ENCODE measurements around the gene LMF1. TPM values are rescaled to one million over a fixed set of nuclear protein-coding genes. Genes with fewer than 3 reads are reported as not detected.
"Not testable (repeated sequence)": the region's sequence is repeated elsewhere in the genome, so short reads cannot be mapped to it uniquely, and the experiment has no call there.

Gene LMF1
- total and polyA plus RNA-seq, 8 donors = 7.6 to 121 (median 15.8) TPM

- 94 to 100% (median 99%) methylated on average over 2 of the region's 2 CpGs for WGBS, 5 donors
- Histone ChIP-seq H3K4me1 (peaks cover 0 to 4% (median 0%) of the 10 kb centered on the region in 4 donors), H3K4me3 (no peak overlapping the region), H3K9me3 (peaks cover 0 to 30% (median 21%) of the 10 kb centered on the region in 4 donors), H3K27ac (no peak overlapping the region), H3K27me3 (no peaks in the 10 kb centered on the region), H3K36me3 (peaks cover 5 to 70% (median 34%) of the 10 kb centered on the region in 4 donors)
- no peak for TF ChIP-seq CTCF (IDR thresholded peaks at IDR 0.05)
- intact Hi-C loops (cut with DNase I; ENCODE audit: low total_unique reads) = no loop called here
- DNase-seq = no peak
Observed at GRCh38 chr16:883781-884180, 87.0 kb downstream of the LMF1 start.

- no peak overlapping the region for H3K4me3 ChIP-seq
- peaks cover 5 to 70% (median 33%) of the 10 kb centered on the region in 4 donors for H3K36me3 ChIP-seq
- TF ChIP-seq POLR2AphosphoS5 (IDR thresholded peaks at IDR 0.05) = no peak
- no peak for TF ChIP-seq POLR2A (IDR thresholded peaks at IDR 0.05)
- TF ChIP-seq EP300 (IDR thresholded peaks at IDR 0.05) = no peak
- no peak for TF ChIP-seq CTCF (IDR thresholded peaks at IDR 0.05)
- intact Hi-C loops (cut with DNase I; ENCODE audit: low total_unique reads) = no loop called here
- H3K4me1 ChIP-seq = peaks cover 0 to 4% (median 0%) of the 10 kb centered on the region in 4 donors
- 90 to 95% (median 92%) methylated on average over 3 of the region's 3 CpGs for WGBS, 5 donors
- no peak for DNase-seq
- H3K27ac ChIP-seq = no peak overlapping the region
- H3K27me3 ChIP-seq = no peaks in the 10 kb centered on the region
- H3K9me3 ChIP-seq = peaks cover 0 to 30% (median 21%) of the 10 kb centered on the region in 4 donors
Observed at GRCh38 chr16:883340-883739, 87.4 kb downstream of the LMF1 start.

- peaks cover 5 to 68% (median 28%) of the 10 kb centered on the region in 4 donors for H3K36me3 ChIP-seq
- H3K4me3 ChIP-seq; H3K27me3 ChIP-seq; intact Hi-C loops (cut with DNase I; ENCODE audit: low total_unique reads); DNase-seq; H3K4me1 ChIP-seq; H3K27ac ChIP-seq: not testable (repeated sequence)
- peaks cover 0 to 30% (median 21%) of the 10 kb centered on the region in 4 donors for H3K9me3 ChIP-seq
- WGBS, 5 donors = 93 to 97% (median 95%) methylated on average over 14 to 15 of the region's 15 CpGs
Observed at GRCh38 chr16:882671-883070, 88.1 kb downstream of the LMF1 start.

GRCh38 chr16:882256-882655, 88.5 kb downstream of the LMF1 start:
- WGBS, 5 donors = 79 to 94% (median 87%) methylated on average over 5 to 7 of the region's 7 CpGs
- intact Hi-C loops (cut with DNase I; ENCODE audit: low total_unique reads) = no loop called here
- Histone ChIP-seq H3K4me3 (no peak overlapping the region), H3K27me3 (no peaks in the 10 kb centered on the region), H3K27ac (no peak overlapping the region), H3K4me1 (peaks cover 0 to 4% (median 0%) of the 10 kb centered on the region in 4 donors), H3K9me3 (peaks cover 0 to 30% (median 21%) of the 10 kb centered on the region in 4 donors), H3K36me3 (peaks cover 5 to 68% (median 28%) of the 10 kb centered on the region in 4 donors)
- DNase-seq = no peak
- TF ChIP-seq POLR2A (IDR thresholded peaks at IDR 0.05) (no peak), CTCF (IDR thresholded peaks at IDR 0.05) (no peak), EP300 (IDR thresholded peaks at IDR 0.05) (no peak), POLR2AphosphoS5 (IDR thresholded peaks at IDR 0.05) (no peak)

- no peak for DNase-seq
- Histone ChIP-seq H3K36me3 (peaks cover 5 to 75% (median 29%) of the 10 kb centered on the region in 4 donors), H3K27me3 (no peaks in the 10 kb centered on the region), H3K4me1 (no peaks in the 10 kb centered on the region), H3K4me3 (no peak overlapping the region), H3K9me3 (peaks cover 0 to 30% (median 21%) of the 10 kb centered on the region in 4 donors), H3K27ac (no peak overlapping the region)
- TF ChIP-seq POLR2A (IDR thresholded peaks at IDR 0.05) (no peak), CTCF (IDR thresholded peaks at IDR 0.05) (no peak), EP300 (IDR thresholded peaks at IDR 0.05) (no peak), POLR2AphosphoS5 (IDR thresholded peaks at IDR 0.05) (no peak)
- WGBS, 5 donors = 80 to 84% (median 82%) methylated on average over 18 to 21 of the region's 21 CpGs
- intact Hi-C loops (cut with DNase I; ENCODE audit: low total_unique reads) = no loop called here
Observed at GRCh38 chr16:881219-882097, 89.3 kb downstream of the LMF1 start.
